Glomerular endothelial cell (primary cell): ENCODE measurements around the gene INF2. TPM values are rescaled to one million over a fixed set of nuclear protein-coding genes. Genes with fewer than 3 reads are reported as not detected.
A peak's percentile ranks its signal among the peaks of the same experiment; 100 is the strongest.
"Not testable (repeated sequence)": the region's sequence is repeated elsewhere in the genome, so short reads cannot be mapped to it uniquely, and the experiment has no call there.

Experiments used
- DNase-seq: peaks from one replicate; pipeline ENCODE4 v3.0.0-alpha.2; 2011; ENCODE audit warnings: low read depth, low spot score; ENCODE audit errors: extremely low read depth
- total RNA-seq: library from RNA; depleted of rRNA; stranded (reverse); fragments of >200 nt; gene quantifications from 2 replicates; pipeline ENCODE4 v1.2.3, GENCODE V29; 2015

INF2 gene
- total RNA-seq, 1 donor from 2014 or later, result 140 TPM

- no peak for DNase-seq
These were observed 57.6 kb downstream of the INF2 start for GRCh38 chr14:104746934-104747481.

- DNase-seq, result no peak
These were observed 58.5 kb downstream of the INF2 start for GRCh38 chr14:104747876-104748275.

GRCh38 chr14:104749111-104749649 lies 59.8 kb downstream of the INF2 start:
- DNase-seq, result no peak

- DNase-seq, result no peak
These were observed 60.8 kb downstream of the INF2 start for GRCh38 chr14:104750056-104750752.

GRCh38 chr14:104750753-104751057 lies 61.3 kb downstream of the INF2 start:
- DNase-seq, result not testable (repeated sequence)

- no peak for DNase-seq
These were observed 62.4 kb downstream of the INF2 start for GRCh38 chr14:104751539-104752422.

GRCh38 chr14:104752423-104752734 lies 63.0 kb downstream of the INF2 start:
- DNase-seq, result no peak

GRCh38 chr14:104752735-104753527 lies 63.5 kb downstream of the INF2 start, which contains the start of gene SIVA1:
Gene SIVA1, plus strand, starts transcription at chr14:104753147. Its CDS starts 55 bp downstream, at chr14:104753202.
- peak; percentile 80 for DNase-seq

GRCh38 chr14:104753528-104754212 lies 64.3 kb downstream of the INF2 start:
- DNase-seq, result no peak

GRCh38 chr14:104754213-104754851 lies 64.9 kb downstream of the INF2 start:
- no peak for DNase-seq

- no peak for DNase-seq
These were observed 66.2 kb downstream of the INF2 start for GRCh38 chr14:104755621-104756020.

GRCh38 chr14:104756477-104757237 lies 67.2 kb downstream of the INF2 start:
- DNase-seq, result no peak

GRCh38 chr14:104757238-104757585 lies 67.8 kb downstream of the INF2 start:
- DNase-seq, result no peak

- DNase-seq, result no peak
These were observed 68.4 kb downstream of the INF2 start for GRCh38 chr14:104757681-104758392.

- DNase-seq, result no peak
These were observed 69.9 kb downstream of the INF2 start for GRCh38 chr14:104758981-104759969.

- DNase-seq, result no peak
These were observed 76.1 kb downstream of the INF2 start for GRCh38 chr14:104765517-104765916.

- no peak for DNase-seq
These were observed 76.9 kb downstream of the INF2 start for GRCh38 chr14:104766256-104766862.
